Stimulated activated CD4-positive, alpha-beta T cell treated with anti-CD3 and anti-CD28 coated beads, Interleukin-1b, Interleukin-23, amount 100 ng/mL, for 1 hour (primary cell): ENCODE measurements around the gene GLYATL3.
"Not testable (repeated sequence)": the region's sequence is repeated elsewhere in the genome, so short reads cannot be mapped to it uniquely, and the experiment has no call there.

ENCODE experiments used
- DNase-seq, 2 donors: peaks; one replicate each; pipeline ENCODE4 v3.0.0-alpha.2; 2020; ENCODE audit warnings: low read depth in 2 of 2

GLYATL3 gene

GRCh38 chr6:49499623-49500022 lies at the start of gene GLYATL3:
Gene GLYATL3 (plus strand): TSS chr6:49499923. CDS start chr6:49511991, 12,068 bp downstream.
- DNase-seq, result no peak

GRCh38 chr6:49453221-49453620 lies 46.5 kb upstream of the GLYATL3 start:
- no peak for DNase-seq

GRCh38 chr6:49454787-49455709 lies 44.7 kb upstream of the GLYATL3 start:
- DNase-seq, result no peak

DNA sequence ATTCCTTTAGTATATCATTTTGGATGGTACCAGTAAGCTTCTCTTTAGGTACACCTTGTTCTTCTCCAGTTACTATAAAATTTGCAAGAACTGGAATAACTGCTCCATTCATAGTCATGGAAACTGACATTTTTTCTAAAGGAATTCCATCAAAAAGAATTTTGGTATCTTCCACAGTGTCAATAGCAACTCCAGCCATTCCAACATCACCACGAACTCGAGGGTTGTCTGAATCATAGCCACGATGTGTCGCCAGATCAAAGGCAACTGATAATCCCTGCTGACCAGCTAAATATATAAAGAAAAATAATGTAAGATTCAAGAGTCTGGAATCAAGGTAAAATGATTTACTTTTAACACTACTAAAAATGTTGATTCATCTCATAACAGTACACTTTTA lies 42.0 kb upstream of the GLYATL3 start:
- DNase-seq, result no peak

DNA sequence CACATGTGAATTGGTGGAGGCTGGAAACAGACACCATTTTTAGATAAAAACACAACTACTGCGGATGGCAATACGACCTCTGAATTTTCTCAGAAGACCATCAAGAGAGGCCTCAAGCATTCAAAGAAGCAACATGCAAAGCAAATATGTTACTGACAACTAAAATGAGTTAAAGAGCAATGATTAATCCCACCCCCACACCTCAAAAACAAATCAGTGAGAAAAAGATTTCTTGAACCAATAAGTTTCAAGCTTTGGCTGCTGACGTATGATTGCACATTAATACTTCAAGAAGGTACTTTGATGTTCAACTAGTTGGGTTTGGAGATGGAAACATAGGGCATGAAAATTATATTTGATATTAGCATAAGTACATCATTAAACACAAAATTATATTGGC lies 37.7 kb upstream of the GLYATL3 start:
- DNase-seq, result no peak

- DNase-seq, result no peak
Observed at GRCh38 chr6:49462599-49462926, 37.2 kb upstream of the GLYATL3 start.

GRCh38 chr6:49462927-49463611 lies 36.7 kb upstream of the GLYATL3 start, which contains the start of the genes CENPQ and MMUT:
Gene CENPQ (plus strand): TSS chr6:49463370. CDS start chr6:49470177, 6,807 bp downstream.
Gene MMUT (minus strand): TSS chr6:49463253. CDS start chr6:49459466, 3,787 bp downstream.
- peak; percentile 66 to 75 for DNase-seq

- DNase-seq, result no peak
Observed at GRCh38 chr6:49463612-49463967, 36.1 kb upstream of the GLYATL3 start.

DNA sequence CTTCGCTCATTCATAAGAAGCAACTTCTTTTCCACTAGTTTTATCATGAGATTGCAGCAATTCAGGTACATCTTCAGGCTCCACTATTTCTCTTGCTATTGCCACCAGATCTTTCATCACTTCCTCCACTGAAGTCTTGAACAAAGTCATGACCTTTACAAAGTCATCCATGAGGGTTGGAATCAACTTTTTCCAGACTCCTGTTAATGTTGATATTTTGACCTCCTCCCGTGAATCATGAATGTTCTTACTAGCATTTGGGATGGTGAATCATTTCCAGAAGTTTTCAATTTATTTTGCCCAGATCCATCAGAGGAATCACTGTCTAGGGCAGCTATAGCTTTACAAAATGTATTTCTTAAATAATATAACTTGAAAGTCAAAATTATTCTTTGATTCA lies 35.0 kb upstream of the GLYATL3 start:
- DNase-seq, result no peak

- no peak for DNase-seq
Observed at GRCh38 chr6:49468042-49468441, 31.7 kb upstream of the GLYATL3 start.

GRCh38 chr6:49476564-49476963 lies 23.2 kb upstream of the GLYATL3 start:
- DNase-seq, result not testable (repeated sequence)

DNA sequence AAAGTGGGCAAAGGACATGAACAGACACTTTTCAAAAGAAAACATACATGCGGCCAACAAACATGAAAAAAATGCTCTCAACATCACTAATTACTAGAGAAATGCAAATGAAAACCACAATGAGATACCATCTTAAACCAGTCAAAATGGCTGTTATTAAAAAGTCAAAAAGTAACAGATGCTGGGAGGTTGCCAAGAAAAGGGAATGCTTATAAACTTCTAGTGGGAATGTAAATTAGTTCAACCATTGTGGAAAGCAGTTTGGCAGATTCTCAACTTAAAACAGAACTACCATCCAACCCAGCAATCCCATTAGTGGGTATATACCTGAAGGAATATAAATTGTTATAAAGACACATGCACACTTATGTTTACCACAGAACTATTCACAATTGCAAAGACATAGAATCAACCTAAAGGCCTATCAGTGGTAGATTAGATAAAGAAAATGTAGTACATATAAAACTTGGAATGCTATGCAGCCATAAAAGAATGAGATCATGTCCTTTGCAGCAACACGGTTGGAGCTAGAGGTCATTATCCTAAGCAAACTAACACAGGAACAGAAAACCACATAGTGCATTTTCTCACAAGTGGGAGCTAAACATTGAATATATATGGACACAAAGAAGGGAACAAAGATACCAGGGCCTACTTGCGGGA lies 20.3 kb upstream of the GLYATL3 start:
- no peak for DNase-seq

DNA sequence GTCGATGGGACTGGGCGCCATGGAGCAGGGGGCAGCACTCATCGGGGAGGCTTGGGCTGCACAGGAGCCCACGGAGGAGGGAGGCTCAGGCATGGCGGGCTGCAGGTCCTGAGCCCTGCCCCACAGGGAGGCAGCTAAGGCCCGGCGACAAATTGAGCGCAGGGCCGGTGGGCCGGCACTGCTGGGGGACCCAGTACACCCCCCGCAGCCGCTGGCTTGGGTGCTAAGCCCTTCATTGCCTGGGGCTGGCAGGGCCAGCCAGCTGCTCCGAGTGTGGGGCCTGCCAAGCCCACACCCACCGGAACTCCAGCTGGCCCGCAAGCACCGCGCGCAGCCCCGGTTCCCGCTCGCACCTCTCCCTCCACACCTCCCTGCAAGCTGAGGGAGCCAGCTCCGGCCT lies 17.9 kb upstream of the GLYATL3 start:
- DNase-seq, result not testable (repeated sequence)

DNA sequence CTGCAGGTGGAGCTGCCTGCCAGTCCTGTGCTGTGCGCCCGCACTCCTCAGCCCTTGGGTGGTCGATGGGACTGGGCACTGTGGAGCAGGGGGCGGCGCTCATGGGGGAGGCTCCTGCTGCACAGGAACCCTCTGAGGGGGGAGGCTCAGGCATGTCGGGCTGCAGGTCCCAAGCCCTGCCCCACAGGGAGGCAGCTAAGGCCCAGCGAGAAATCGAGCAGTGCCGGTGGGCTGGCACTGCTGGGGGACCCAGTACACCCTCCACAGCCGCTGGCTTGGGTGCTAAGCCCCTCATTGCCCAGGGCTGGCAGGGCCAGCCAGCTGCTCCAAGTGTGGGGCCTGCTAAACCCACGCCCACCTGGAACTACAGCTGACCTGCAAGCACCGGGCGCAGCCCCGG lies 16.3 kb upstream of the GLYATL3 start:
- DNase-seq, result not testable (repeated sequence)

- no peak for DNase-seq
Observed at GRCh38 chr6:49490633-49491032, 9.1 kb upstream of the GLYATL3 start.

DNA sequence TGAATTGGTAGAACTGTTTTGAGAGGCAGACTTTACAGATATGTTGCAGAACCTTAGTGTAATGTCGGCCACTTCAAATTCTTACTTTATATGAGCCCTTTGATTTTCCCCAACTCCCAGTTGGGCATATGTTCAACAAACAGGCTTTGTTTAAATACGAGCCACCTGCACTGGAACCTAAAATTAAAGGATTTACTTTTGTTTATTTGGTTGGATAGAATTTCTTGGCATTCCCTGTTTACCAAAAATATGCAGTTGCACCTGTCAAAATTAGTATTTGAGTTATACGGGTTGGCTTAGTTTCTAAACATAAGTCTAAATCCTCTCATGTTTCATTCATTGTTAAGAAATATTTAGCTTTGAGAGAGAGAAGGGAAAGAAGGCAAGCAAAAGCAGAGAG lies 2.4 kb upstream of the GLYATL3 start:
- no peak for DNase-seq

DNA sequence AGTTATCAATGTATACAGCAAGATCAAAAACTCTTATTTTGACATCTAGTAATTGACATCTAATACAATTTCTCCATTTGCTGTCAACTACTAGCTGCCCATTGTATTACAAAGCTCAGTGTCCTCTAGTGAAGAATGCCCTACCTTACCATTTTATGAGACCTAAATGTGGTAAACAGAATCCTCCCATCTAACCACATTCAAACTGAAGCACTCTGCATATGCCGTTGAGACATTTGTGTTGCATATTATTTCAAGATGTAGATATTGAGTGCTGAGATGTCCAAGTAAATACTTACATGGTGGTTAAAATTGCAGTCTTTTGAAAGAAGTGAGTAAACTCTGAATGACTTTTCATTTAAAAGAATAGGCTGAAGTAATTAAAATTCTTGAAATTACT lies 597 bp upstream of the GLYATL3 start:
- DNase-seq, result no peak

GRCh38 chr6:49504666-49505065 lies 4.9 kb downstream of the GLYATL3 start:
- DNase-seq, result no peak

GRCh38 chr6:49506569-49507111 lies 6.9 kb downstream of the GLYATL3 start:
- DNase-seq, result no peak

DNA sequence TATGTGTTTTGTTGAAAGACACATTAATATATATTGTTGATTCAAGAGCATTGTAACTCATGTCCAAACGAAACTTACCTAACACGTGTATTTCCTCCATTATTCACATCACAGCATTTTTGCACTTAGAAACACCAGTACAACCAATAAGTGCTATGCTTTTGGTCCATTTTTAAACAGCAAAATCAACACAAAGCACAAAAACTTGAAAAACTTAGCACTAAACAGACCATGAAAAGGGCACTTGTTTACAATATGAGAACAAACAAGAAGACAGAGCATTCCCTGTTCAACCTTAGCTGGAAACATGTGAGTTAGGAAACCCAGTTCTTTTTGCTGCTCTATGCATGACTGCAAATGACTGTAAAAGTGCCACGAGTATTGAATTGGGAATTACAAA lies 9.6 kb downstream of the GLYATL3 start:
- DNase-seq, result no peak

- no peak for DNase-seq
Observed at GRCh38 chr6:49513153-49513989, 13.6 kb downstream of the GLYATL3 start.
